Left renal pelvis (tissue), 4 donors: Measurements from ENCODE around the gene DACT2. TPM values are rescaled to one million over a fixed set of nuclear protein-coding genes. Genes with fewer than 3 reads are reported as not detected.
"Not testable (repeated sequence)": the region's sequence is repeated elsewhere in the genome, so short reads cannot be mapped to it uniquely, and the experiment has no call there.

Source experiments
- DNase-seq, 4 donors: peaks; one replicate each; pipeline ENCODE4 v3.0.0-alpha.2; 2013; ENCODE audit warnings: low read depth in 4 of 4, low spot score in 3 of 4
- polyA plus RNA-seq, 4 donors: library from polyadenylated mRNA; unstranded; fragments of 120-200 nt; gene quantifications; one replicate each; pipeline ENCODE4 v1.2.1, GENCODE V29; 2013; ENCODE audit not compliant: insufficient read length in 4 of 4

DACT2 gene
- polyA plus RNA-seq, 4 donors: 5.1 to 23.6 (median 18.0) TPM

- DNase-seq: no peak
Observed at GRCh38 chr6:168305096-168305749, 14.4 kb downstream of the DACT2 start.

DNA sequence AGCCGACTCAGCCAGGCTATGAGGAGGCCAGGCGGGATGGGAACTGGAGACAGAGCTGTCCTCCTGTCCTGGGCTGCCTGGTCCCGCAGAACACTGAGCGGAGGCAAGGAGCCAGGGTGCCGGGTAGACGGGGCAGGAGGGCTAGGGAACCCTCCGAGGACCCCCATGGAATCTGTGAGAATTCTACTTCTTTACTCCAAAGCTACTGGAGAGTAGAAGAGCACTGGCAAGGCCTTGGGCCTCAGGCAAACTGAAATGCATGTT lies 14.9 kb downstream of the DACT2 start:
- no peak for DNase-seq

DNA sequence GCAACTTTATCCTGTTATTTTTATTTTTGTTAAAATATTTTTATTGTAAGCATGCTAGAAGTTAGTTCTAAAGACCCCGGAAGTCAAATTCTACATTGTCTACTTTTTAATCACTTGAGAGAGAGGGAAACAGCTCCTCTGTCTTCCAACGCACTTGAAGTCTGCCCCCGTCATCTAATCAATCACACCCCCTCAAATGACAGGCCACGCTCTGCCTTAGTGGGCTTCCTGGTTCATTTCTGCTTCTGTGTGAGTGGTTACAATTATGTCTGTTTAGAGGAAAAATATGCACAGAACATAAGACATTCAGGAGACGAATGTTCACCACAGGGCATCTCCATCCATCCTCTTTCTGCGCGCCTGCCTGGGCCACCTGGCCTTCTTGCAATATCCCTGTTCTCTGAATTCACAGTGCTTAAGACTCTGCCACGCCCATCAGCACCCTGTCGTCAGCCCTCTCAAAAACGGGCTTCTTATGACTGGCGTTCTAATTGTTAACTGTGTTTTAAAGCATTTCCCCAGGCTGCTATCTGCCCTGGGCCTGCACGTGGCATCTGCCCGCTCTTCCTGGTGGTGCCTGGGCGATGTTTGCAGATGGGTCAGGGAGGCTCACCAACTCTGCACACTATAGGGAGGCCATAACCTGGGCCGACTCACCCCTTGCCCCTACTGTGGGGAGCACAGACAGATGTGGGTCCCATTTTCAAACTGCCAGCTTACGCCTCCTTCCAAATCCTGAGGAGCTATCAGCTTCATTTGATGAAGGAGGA lies 15.4 kb downstream of the DACT2 start:
- DNase-seq: no peak

DNA sequence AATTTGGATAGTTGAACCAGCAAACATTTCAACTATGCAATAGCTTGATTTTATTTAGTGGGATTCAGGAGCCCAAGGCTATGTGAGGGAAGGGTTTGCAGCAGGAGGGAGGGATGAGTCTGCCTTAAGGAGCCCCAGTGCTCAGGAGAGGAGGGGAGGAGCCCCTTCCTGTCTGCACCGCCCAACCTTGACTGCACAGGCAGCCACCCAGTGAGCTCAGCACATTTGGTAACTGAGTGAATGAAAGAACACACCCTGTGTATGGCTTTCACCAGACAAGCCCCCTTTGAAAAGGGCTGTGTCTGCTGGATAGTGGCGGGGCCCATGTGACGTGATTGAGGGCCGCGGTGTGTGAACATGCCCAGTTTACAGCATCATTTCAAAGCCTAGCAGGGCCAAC lies 17.0 kb downstream of the DACT2 start:
- DNase-seq: no peak

- DNase-seq: no peak
Observed at GRCh38 chr6:168301648-168302398, 17.8 kb downstream of the DACT2 start.

- DNase-seq: no peak
Observed at GRCh38 chr6:168300975-168301647, 18.5 kb downstream of the DACT2 start.

DNA sequence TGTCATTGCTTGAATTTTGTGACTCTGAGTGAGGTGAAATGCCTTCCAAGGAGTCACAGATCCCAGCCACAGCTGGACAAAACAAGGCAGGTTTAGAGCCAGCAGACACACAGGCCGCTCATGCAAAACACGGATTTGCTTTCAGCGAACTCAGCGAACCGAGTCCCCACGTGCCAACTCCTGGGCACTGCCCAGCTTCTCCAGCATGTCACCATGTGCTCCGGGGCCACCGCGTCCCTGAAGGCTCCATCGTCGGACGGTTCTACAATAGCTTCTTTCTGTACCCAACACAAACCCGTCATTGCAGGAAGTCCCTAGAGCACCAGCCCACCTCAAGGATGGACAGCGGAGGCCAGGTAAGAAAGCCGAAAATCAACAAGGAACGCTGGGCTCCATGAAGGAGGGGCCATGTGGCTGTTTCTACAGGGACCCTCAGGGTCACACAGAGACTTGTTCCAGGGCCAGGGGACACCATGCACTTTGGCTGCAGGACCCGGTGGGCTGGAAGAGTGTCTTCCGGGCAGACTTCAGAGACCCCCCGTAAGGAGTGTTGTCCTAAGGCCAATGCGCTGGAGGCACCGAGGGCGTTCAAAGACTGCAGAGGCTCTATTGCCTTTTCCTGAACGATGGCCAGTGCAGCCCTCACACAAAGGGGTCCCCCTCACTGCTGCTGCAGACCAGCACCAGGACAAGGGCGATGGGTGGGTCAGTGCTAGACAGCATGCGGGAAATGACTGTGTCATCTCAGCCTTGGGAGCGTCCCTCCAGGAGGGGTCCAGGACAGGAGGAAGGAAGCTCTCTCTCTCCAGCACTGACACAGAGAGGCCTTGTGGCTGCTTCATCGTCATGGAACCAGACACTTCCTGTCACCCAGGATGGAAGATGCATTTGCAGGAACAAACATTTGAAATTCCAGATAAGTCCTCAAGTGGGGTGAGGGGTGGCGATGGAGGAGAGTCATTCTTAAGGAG lies 19.8 kb downstream of the DACT2 start:
- DNase-seq: no peak

DNA sequence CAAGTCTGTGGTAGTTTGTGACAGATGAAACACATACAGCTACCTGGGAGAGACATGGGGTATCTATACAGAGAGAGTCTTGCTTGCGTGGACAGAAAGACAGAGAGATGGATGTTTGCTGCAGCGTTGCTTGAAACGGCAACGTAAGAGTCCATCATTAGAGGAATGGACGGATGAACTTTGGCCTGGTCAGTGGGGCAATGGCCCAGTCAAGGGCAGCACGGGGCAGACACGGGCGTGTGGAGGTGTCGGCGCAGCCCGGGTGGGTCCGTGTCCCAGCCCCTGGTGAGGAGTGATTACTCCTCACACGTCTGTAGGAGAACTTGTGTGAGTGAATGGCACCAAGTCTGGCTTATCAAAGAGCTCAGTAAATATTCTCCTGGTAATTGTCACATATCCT lies 21.9 kb downstream of the DACT2 start:
- DNase-seq: no peak

GRCh38 chr6:168294901-168295300 lies 24.7 kb downstream of the DACT2 start:
- DNase-seq: no peak

GRCh38 chr6:168293636-168294530 lies 25.7 kb downstream of the DACT2 start:
- no peak for DNase-seq

- no peak for DNase-seq
Observed at GRCh38 chr6:168292826-168293225, 26.8 kb downstream of the DACT2 start.

DNA sequence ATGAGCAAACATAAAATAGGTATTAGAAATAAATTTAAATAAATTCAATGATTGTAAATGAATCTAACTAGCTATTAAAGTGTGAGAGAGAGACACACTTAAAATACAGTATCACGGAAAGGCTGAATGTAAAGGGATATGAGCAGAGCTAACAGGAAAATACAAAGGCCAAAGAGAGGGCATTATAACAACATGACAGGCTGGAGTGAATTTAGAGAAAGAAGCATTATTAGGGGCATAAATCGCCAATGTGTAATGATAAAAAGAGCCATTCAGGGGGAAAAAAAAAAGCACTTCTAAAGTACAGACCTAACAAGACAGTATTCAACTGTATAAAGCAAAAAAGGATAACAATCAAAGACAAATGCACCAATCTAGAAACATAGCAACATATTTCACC lies 28.1 kb downstream of the DACT2 start:
- DNase-seq: no peak

DNA sequence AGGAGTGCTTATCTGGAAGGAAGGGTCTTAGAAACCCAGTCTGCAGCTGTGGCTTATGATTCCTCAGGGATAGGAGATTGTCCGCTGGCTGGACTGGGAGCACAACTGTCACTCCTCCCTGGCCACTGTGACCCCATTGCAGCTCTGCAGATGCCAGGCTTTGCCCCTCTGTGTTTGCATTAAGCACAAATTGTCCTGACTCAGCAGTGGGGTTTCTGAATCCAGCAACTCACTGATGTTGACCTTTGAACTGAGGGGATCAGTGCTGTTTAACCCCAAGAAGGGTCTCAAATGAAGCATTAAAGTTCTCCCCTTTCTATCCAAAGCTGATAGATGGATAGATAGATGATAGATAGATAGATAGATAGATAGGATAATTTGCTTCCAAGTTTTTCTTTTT lies 29.5 kb downstream of the DACT2 start:
- no peak for DNase-seq

GRCh38 chr6:168289571-168289962 lies 30.0 kb downstream of the DACT2 start:
- no peak for DNase-seq

GRCh38 chr6:168288781-168289570 lies 30.6 kb downstream of the DACT2 start:
- no peak for DNase-seq

- DNase-seq: not testable (repeated sequence)
Observed at GRCh38 chr6:168287460-168287859, 32.1 kb downstream of the DACT2 start.

DNA sequence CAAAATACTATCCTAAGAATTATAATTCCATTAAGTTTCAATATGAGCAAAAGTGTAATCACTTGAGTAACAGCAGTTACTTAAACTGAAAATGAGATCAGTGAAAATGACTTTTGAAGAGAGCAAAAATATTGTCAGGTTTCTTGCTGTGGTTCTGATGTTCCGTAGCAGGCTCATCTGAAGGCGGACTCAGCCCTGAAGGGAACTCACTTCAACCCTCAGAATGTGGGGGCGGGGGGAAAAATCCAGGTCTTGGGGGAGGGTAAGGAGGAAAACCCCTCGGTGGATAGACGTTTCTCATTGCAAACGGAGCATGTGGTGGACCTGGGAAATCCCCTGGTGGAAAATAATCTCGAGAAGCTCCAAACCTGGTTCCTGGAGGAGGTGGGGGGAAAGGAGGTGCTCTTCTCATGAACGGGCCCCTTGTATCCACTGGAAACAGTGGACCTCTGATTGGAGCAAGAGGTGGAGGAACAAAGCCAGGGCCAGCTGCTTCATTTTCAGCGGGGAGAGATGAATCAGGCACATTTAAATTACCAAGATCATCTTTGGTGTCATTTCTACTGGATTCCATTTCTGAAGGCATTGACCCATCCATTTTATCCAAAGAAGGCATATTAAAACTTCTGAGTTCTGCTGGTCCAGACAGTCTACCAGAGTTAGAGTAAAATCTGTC lies 32.7 kb downstream of the DACT2 start:
- DNase-seq: not testable (repeated sequence)

DNA sequence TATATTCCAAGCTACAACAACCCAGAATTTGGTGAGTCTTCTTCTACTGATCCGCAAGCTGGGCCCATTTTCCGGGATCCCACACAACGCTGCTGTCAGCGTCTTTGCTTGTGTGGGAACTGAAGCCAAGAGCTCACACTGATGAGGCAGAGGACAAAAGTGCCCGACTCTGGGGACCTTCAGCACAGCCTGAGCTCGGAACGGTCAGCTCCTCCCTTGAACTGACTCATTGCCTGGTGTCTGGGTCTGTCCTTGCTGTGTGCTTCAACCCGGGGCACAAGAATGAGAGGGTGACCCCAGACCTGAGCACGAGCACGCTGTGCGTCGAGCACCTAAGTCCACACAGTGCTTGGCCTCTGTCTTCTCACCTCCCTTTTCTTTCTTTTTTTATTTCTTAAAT lies 33.5 kb downstream of the DACT2 start:
- DNase-seq: no peak
